Endothelial cell of umbilical vein (primary cell): ENCODE results near the gene SORCS2. TPM values are rescaled to one million over a fixed set of nuclear protein-coding genes. Genes with fewer than 3 reads are reported as not detected.

Experiments
- BruUV-seq: library from RNA; stranded (reverse); fragments of 400-500 nt; replicated peaks from 2 replicates; lab custom pipeline; 2021; lab: Mats Ljungman, UMichigan
- CTCF ChIA-PET: fragments of 300-600, 350-600 bp; sonication (Branson Sonifier 250); formaldehyde crosslinking; loops from one replicate; lab custom pipeline; 2021; ENCODE audit warnings: antibody characterized with exemption, inconsistent platforms; lab: Charles Lee
- POLR2A ChIA-PET: fragments of 300-600, 350-600 bp; sonication (Branson Sonifier 250); formaldehyde crosslinking; loops from one replicate; lab custom pipeline; 2021; ENCODE audit warnings: antibody characterized with exemption, inconsistent platforms; lab: Charles Lee
- DNase-seq: peaks from one replicate; pipeline ENCODE4 v3.0.0-alpha.2; 2011; ENCODE audit warnings: low read depth, low spot score
- FAIRE-seq: peaks from 2 replicates; lab custom pipeline; 2011; peaks lifted over from hg19 to GRCh38; lab: Jason Lieb, UNC
- H2AFZ ChIP-seq: 2 replicates; pipeline ENCODE4 v1.6.0; 2012; ENCODE audit warnings: low read depth, low read length, control low read depth, inconsistent platforms
- H3K27ac ChIP-seq: 2 replicates; pipeline ENCODE4 v1.5.1; 2011; ENCODE audit warnings: low read depth, mild to moderate bottlenecking, control low read depth, low read length, moderate library complexity; ENCODE audit not compliant: insufficient read depth
- H3K27me3 ChIP-seq, 2 experiments: 2 replicates each; pipeline versions ENCODE4 v1.6.0 to v1.6.1; 2011; ENCODE audit warnings: low read length in 2 of 2, mixed read lengths in 1 of 2; ENCODE audit not compliant: control insufficient read depth in 2 of 2, insufficient read depth in 2 of 2
- H3K36me3 ChIP-seq, 2 experiments: 2 replicates in 1 of 2; 3 replicates in 1 of 2; pipeline ENCODE4 v1.5.1; 2011; ENCODE audit warnings: low read length in 2 of 2, mild to moderate bottlenecking in 1 of 2, moderate library complexity in 1 of 2; ENCODE audit not compliant: control insufficient read depth in 2 of 2, insufficient read depth in 2 of 2; ENCODE audit errors: extremely low read depth in 1 of 2
- H3K4me1 ChIP-seq: 3 replicates; pipeline ENCODE4 v1.5.1; 2011; ENCODE audit warnings: mild to moderate bottlenecking, low read length; ENCODE audit not compliant: control insufficient read depth, insufficient read depth; ENCODE audit errors: extremely low read depth
- H3K4me2 ChIP-seq: 2 replicates; pipeline ENCODE4 v1.6.1; 2011; ENCODE audit warnings: low read length, control low read depth, mixed read lengths; ENCODE audit not compliant: insufficient read depth
- H3K4me3 ChIP-seq, 3 experiments: fragments of 200-600 bp in 1 of 3; sonication (generic), shearing (Covaris generic) in 1 of 3; replicated peaks in 1 of 3; 2 replicates each; pipeline ENCODE4 v1.5.1; 2011 to 2016; ENCODE audit warnings: control low read depth in 3 of 3, low read length in 3 of 3, mild to moderate bottlenecking in 2 of 3, inconsistent platforms in 1 of 3, low read depth in 1 of 3, moderate library complexity in 1 of 3; ENCODE audit not compliant: insufficient read depth in 1 of 3
- H3K79me2 ChIP-seq: 2 replicates; pipeline ENCODE4 v1.6.0; 2012; ENCODE audit warnings: low read length, inconsistent platforms; ENCODE audit not compliant: control insufficient read depth, insufficient read depth
- H3K9ac ChIP-seq: replicated peaks from 2 replicates; pipeline ENCODE3; 2011; ENCODE audit warnings: low read length, control low read depth; ENCODE audit not compliant: insufficient read depth; ENCODE audit errors: extremely low read depth
- H3K9me1 ChIP-seq: replicated peaks from 3 replicates; pipeline ENCODE4 v1.6.0; 2011; ENCODE audit warnings: mild to moderate bottlenecking, low read length; ENCODE audit not compliant: control insufficient read depth, insufficient read depth; ENCODE audit errors: extremely low read depth
- H3K9me3 ChIP-seq: replicated peaks from 2 replicates; pipeline ENCODE4 v1.5.1; 2012; ENCODE audit warnings: low read length, inconsistent platforms; ENCODE audit not compliant: control insufficient read depth, insufficient read depth
- H4K20me1 ChIP-seq: replicated peaks from 2 replicates; pipeline ENCODE3; 2011; ENCODE audit warnings: mild to moderate bottlenecking, low read length; ENCODE audit not compliant: control insufficient read depth, insufficient read depth; ENCODE audit errors: extremely low read depth
- EZH2 ChIP-seq: IDR thresholded peaks from 2 replicates; pipeline ENCODE4 v1.6.1; 2012; ENCODE audit warnings: borderline replicate concordance, low read depth, mild to moderate bottlenecking, moderate library complexity, low read length, inconsistent platforms; ENCODE audit not compliant: severe bottlenecking
- FOS ChIP-seq: IDR thresholded peaks from 2 replicates; pipeline ENCODE4 v1.6.1; 2011; ENCODE audit warnings: mild to moderate bottlenecking, low read length, moderate library complexity, borderline replicate concordance; ENCODE audit not compliant: insufficient read depth
- GATA2 ChIP-seq: IDR thresholded peaks from 2 replicates; pipeline ENCODE4 v1.7.0; 2011; ENCODE audit warnings: low read depth, mild to moderate bottlenecking, moderate library complexity, mixed read lengths, low read length; ENCODE audit not compliant: insufficient read length, insufficient read depth
- JUN ChIP-seq: IDR thresholded peaks from 2 replicates; pipeline ENCODE4 v1.6.1; 2011; ENCODE audit warnings: borderline replicate concordance, low read depth; ENCODE audit not compliant: insufficient read length, insufficient read depth
- MYC ChIP-seq: IDR thresholded peaks from one replicate; pipeline ENCODE4 v1.6.1; 2011; ENCODE audit warnings: mild to moderate bottlenecking, low read depth, low read length
- POLR2A ChIP-seq: IDR thresholded peaks from 2 replicates; pipeline ENCODE4 v1.6.1; 2012; ENCODE audit warnings: low read depth, mild to moderate bottlenecking, control low read depth, low read length
- POLR2AphosphoS5 ChIP-seq: IDR thresholded peaks from 2 replicates; pipeline ENCODE4 v1.6.1; 2012; ENCODE audit warnings: low read depth, mild to moderate bottlenecking, control low read depth, low read length, moderate library complexity; ENCODE audit not compliant: insufficient read depth
- dilution Hi-C: fragments of 300-500 bp; cut with MboI; formaldehyde crosslinking; loops from one replicate; pipeline ENCODE4 v1.15.0; 2019; ENCODE audit warnings: low sequenced_read_pairs; ENCODE audit not compliant: extremely low pct_ligation_motif_present
- intact Hi-C: fragments of 100-400 bp; cut with micrococcal nuclease; formaldehyde crosslinking; loops from one replicate; pipeline ENCODE4 v1.10.0; 2022
- polyA plus RNA-seq, 4 experiments: library from polyadenylated mRNA; depleted of rRNA in 3 of 4; stranded (reverse) in 3 of 4; unstranded in 1 of 4; fragments of >200 nt; gene quantifications; 2 replicates each; pipeline versions ENCODE4 v1.2.1 to v1.2.3, GENCODE V29; 2011 to 2012; ENCODE audit warnings: missing spikeins in 1 of 4
- total RNA-seq: library from RNA; stranded (reverse); gene quantifications from 2 replicates; pipeline ENCODE4 v1.2.3, GENCODE V29; 2021
- TF ChIP-seq, protein P1 (sequence below): IDR thresholded peaks from 2 replicates; pipeline ENCODE4 v1.6.1; 2011; ENCODE audit not compliant: insufficient read depth, insufficient read length
- TF ChIP-seq, protein P2 (sequence below), 2 donors: IDR thresholded peaks; 1 replicate in 1 of 2; 2 replicates in 1 of 2; pipeline ENCODE4 v1.5.1; 2011; ENCODE audit warnings: low read length in 2 of 2, mild to moderate bottlenecking in 2 of 2, moderate library complexity in 2 of 2, control low read depth in 1 of 2, inconsistent platforms in 1 of 2, low read depth in 1 of 2; ENCODE audit not compliant: insufficient read depth in 1 of 2; ENCODE audit errors: extremely low read depth in 1 of 2

SORCS2 gene
- total and polyA plus RNA-seq, 2 donors (not counting 3 experiments of a cell fraction or from before 2014, with no cell fraction given): not detected

DNA sequence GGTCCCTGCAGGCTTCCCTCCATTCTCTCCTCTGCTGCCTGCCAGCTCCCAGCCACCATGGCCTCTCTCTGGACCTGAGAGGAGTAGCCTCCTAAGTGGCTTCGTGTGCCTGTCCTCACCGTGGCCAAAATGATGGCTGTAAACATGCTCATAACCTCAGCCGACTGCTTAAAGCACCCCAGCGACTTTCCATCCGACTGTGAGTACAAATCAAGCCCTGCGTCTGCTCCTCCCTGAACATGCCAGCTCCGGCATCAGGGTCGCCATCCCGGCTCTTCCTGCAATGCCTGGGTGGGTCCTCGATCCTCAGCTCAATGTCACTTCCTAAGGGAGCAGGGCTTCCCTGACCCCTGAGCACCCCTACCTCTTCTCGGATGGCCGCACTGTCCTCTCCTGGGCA lies 3.3 kb upstream of the SORCS2 start:
- no peaks in the 10 kb centered on the region for H4K20me1 ChIP-seq
- no peak overlapping the region for H3K4me2 ChIP-seq
- CTCF ChIA-PET: interaction anchor here (0.7 to 1.7 kb wide), 6 partner anchors 12 to 530 kb away, joined by 3 to 7 read pairs (median 3); no protein-coding TSS in a partner anchor
- DNase-seq (no peak), FAIRE-seq (no peak)
- no peak overlapping the region for H3K4me3 ChIP-seq
- POLR2A ChIA-PET: no interaction called here
- dilution Hi-C loops: no loop called here
- BruUV-seq: no TSS peak
- no peak overlapping the region for H3K27ac ChIP-seq
- no peak overlapping the region for H3K9ac ChIP-seq
- no peaks in the 10 kb centered on the region for H3K36me3 ChIP-seq
- no peaks in the 10 kb centered on the region for H3K4me1 ChIP-seq
- peaks cover 18 to 22% of the 10 kb centered on the region in 2 experiments for H3K27me3 ChIP-seq
- H2AFZ ChIP-seq: no peak overlapping the region
- H3K9me1 ChIP-seq: no peaks in the 10 kb centered on the region
- intact Hi-C loops: no loop called here
- TF ChIP-seq JUN (no peak), FOS (no peak), POLR2AphosphoS5 (no peak), MYC (no peak), POLR2A (no peak), EZH2 (no peak), GATA2 (no peak)
- TF ChIP-seq, protein P1, sequence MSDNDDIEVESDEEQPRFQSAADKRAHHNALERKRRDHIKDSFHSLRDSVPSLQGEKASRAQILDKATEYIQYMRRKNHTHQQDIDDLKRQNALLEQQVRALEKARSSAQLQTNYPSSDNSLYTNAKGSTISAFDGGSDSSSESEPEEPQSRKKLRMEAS: no peak
- TF ChIP-seq, protein P2, sequence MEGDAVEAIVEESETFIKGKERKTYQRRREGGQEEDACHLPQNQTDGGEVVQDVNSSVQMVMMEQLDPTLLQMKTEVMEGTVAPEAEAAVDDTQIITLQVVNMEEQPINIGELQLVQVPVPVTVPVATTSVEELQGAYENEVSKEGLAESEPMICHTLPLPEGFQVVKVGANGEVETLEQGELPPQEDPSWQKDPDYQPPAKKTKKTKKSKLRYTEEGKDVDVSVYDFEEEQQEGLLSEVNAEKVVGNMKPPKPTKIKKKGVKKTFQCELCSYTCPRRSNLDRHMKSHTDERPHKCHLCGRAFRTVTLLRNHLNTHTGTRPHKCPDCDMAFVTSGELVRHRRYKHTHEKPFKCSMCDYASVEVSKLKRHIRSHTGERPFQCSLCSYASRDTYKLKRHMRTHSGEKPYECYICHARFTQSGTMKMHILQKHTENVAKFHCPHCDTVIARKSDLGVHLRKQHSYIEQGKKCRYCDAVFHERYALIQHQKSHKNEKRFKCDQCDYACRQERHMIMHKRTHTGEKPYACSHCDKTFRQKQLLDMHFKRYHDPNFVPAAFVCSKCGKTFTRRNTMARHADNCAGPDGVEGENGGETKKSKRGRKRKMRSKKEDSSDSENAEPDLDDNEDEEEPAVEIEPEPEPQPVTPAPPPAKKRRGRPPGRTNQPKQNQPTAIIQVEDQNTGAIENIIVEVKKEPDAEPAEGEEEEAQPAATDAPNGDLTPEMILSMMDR (IDR thresholded peaks at IDR 0.05; ENCODE audit: extremely low read depth in 1 of 2, insufficient read depth in 1 of 2, low read depth in 1 of 2, low read length in 2 of 2): no peak
- H3K9me3 ChIP-seq: no peaks in the 10 kb centered on the region
- H3K79me2 ChIP-seq: no peaks in the 10 kb centered on the region
